NCI-H526 treated with DMSO at 0.1 percent for 48 hours (cell line): ENCODE measurements around the gene POLR2C.

Experiments
- DNase-seq: peaks from one replicate; lab custom pipeline; 2025; lab: John Stamatoyannopoulos, UW

Gene POLR2C

GRCh38 chr16:57504001-57504400 is 41.5 kb downstream of the POLR2C start:
- no peak for DNase-seq

- DNase-seq = no peak
Observed at GRCh38 chr16:57504491-57504890, 42.0 kb downstream of the POLR2C start.

GRCh38 chr16:57505169-57505568 is 42.7 kb downstream of the POLR2C start:
- DNase-seq = no peak

GRCh38 chr16:57507136-57508034 is 44.9 kb downstream of the POLR2C start:
- no peak for DNase-seq

GRCh38 chr16:57508035-57508425 is 45.6 kb downstream of the POLR2C start:
- no peak for DNase-seq

GRCh38 chr16:57509231-57509923 is 46.9 kb downstream of the POLR2C start:
- DNase-seq = no peak

- no peak for DNase-seq
Observed at GRCh38 chr16:57510016-57510871, 47.8 kb downstream of the POLR2C start.

- DNase-seq = no peak
Observed at GRCh38 chr16:57512296-57513001, 50.0 kb downstream of the POLR2C start.

- no peak for DNase-seq
Observed at GRCh38 chr16:57513371-57514102, 51.1 kb downstream of the POLR2C start.

- DNase-seq = no peak
Observed at GRCh38 chr16:57514371-57514770, 51.9 kb downstream of the POLR2C start.

- DNase-seq = no peak
Observed at GRCh38 chr16:57514791-57515600, 52.5 kb downstream of the POLR2C start.

- DNase-seq = no peak
Observed at GRCh38 chr16:57516176-57516725, 53.8 kb downstream of the POLR2C start.

- DNase-seq = no peak
Observed at GRCh38 chr16:57516773-57517172, 54.3 kb downstream of the POLR2C start.

- DNase-seq = no peak
Observed at GRCh38 chr16:57517397-57518367, 55.2 kb downstream of the POLR2C start.

GRCh38 chr16:57518520-57518919 is 56.0 kb downstream of the POLR2C start:
- no peak for DNase-seq

- DNase-seq = no peak
Observed at GRCh38 chr16:57518922-57519321, 56.4 kb downstream of the POLR2C start.

GRCh38 chr16:57519796-57520360 is 57.4 kb downstream of the POLR2C start:
- DNase-seq = peak; percentile 2
